Measurements from ENCODE around the gene KCNN3.

GRCh38 chr1:154812877-154813276 is 57.2 kb downstream of the KCNN3 start:
- TF ChIP-seq POLR2AphosphoS5 (IDR thresholded peaks at IDR 0.05; ENCODE audit: low read depth) (no peak), GABPA (IDR thresholded peaks at IDR 0.05; ENCODE audit: low read depth) (no peak), SPI1 (IDR thresholded peaks at IDR 0.05; ENCODE audit: borderline replicate concordance, low read depth) (no peak)
- TF ChIP-seq, protein P1, sequence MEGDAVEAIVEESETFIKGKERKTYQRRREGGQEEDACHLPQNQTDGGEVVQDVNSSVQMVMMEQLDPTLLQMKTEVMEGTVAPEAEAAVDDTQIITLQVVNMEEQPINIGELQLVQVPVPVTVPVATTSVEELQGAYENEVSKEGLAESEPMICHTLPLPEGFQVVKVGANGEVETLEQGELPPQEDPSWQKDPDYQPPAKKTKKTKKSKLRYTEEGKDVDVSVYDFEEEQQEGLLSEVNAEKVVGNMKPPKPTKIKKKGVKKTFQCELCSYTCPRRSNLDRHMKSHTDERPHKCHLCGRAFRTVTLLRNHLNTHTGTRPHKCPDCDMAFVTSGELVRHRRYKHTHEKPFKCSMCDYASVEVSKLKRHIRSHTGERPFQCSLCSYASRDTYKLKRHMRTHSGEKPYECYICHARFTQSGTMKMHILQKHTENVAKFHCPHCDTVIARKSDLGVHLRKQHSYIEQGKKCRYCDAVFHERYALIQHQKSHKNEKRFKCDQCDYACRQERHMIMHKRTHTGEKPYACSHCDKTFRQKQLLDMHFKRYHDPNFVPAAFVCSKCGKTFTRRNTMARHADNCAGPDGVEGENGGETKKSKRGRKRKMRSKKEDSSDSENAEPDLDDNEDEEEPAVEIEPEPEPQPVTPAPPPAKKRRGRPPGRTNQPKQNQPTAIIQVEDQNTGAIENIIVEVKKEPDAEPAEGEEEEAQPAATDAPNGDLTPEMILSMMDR (IDR thresholded peaks at IDR 0.05; ENCODE audit: insufficient read depth, low read length), result no peak
- TF ChIP-seq, protein P2, sequence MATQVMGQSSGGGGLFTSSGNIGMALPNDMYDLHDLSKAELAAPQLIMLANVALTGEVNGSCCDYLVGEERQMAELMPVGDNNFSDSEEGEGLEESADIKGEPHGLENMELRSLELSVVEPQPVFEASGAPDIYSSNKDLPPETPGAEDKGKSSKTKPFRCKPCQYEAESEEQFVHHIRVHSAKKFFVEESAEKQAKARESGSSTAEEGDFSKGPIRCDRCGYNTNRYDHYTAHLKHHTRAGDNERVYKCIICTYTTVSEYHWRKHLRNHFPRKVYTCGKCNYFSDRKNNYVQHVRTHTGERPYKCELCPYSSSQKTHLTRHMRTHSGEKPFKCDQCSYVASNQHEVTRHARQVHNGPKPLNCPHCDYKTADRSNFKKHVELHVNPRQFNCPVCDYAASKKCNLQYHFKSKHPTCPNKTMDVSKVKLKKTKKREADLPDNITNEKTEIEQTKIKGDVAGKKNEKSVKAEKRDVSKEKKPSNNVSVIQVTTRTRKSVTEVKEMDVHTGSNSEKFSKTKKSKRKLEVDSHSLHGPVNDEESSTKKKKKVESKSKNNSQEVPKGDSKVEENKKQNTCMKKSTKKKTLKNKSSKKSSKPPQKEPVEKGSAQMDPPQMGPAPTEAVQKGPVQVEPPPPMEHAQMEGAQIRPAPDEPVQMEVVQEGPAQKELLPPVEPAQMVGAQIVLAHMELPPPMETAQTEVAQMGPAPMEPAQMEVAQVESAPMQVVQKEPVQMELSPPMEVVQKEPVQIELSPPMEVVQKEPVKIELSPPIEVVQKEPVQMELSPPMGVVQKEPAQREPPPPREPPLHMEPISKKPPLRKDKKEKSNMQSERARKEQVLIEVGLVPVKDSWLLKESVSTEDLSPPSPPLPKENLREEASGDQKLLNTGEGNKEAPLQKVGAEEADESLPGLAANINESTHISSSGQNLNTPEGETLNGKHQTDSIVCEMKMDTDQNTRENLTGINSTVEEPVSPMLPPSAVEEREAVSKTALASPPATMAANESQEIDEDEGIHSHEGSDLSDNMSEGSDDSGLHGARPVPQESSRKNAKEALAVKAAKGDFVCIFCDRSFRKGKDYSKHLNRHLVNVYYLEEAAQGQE (IDR thresholded peaks at IDR 0.05; ENCODE audit: insufficient replicate concordance, low read depth), result no peak
